GM21723 (cell line): ENCODE data around the gene CRIP1.

ENCODE experiments used
- ATAC-seq: cut with Tn5 transposase; IDR thresholded peaks from one replicate; pipeline ENCODE4 v1.9.1; 2021; ENCODE audit warnings: mild to moderate bottlenecking, moderate library complexity; ENCODE audit not compliant: unreplicated experiment

Gene CRIP1

GRCh38 chr14:105492031-105492970 is 5.6 kb downstream of the CRIP1 start:
- no peak for ATAC-seq

GRCh38 chr14:105492971-105493871 is 6.5 kb downstream of the CRIP1 start:
- no peak for ATAC-seq

- ATAC-seq, result no peak
These were observed 7.4 kb downstream of the CRIP1 start for GRCh38 chr14:105493921-105494605.

GRCh38 chr14:105494606-105494929 is 7.9 kb downstream of the CRIP1 start:
- ATAC-seq, result no peak

- no peak for ATAC-seq
These were observed 8.7 kb downstream of the CRIP1 start for GRCh38 chr14:105495101-105495989.

- no peak for ATAC-seq
These were observed 9.5 kb downstream of the CRIP1 start for GRCh38 chr14:105495990-105496830.

GRCh38 chr14:105496831-105497591 is 10.3 kb downstream of the CRIP1 start:
- no peak for ATAC-seq

GRCh38 chr14:105497671-105498429 is 11.2 kb downstream of the CRIP1 start:
- ATAC-seq, result no peak

- no peak for ATAC-seq
These were observed 12.0 kb downstream of the CRIP1 start for GRCh38 chr14:105498430-105499255.

- no peak for ATAC-seq
These were observed 12.8 kb downstream of the CRIP1 start for GRCh38 chr14:105499256-105500035.

GRCh38 chr14:105500036-105500725 is 13.5 kb downstream of the CRIP1 start:
- no peak for ATAC-seq

- ATAC-seq, result no peak
These were observed 14.0 kb downstream of the CRIP1 start for GRCh38 chr14:105500726-105501101.

- no peak for ATAC-seq
These were observed 15.0 kb downstream of the CRIP1 start for GRCh38 chr14:105501504-105502291.

- no peak for ATAC-seq
These were observed 16.0 kb downstream of the CRIP1 start for GRCh38 chr14:105502446-105503295.
